Measurements from ENCODE around the gene PIAS4. TPM values are rescaled to one million over a fixed set of nuclear protein-coding genes. Genes with fewer than 3 reads are reported as not detected.

Gene PIAS4
- total RNA-seq, 1 donor from 2014 or later, result 17.0 TPM

DNA sequence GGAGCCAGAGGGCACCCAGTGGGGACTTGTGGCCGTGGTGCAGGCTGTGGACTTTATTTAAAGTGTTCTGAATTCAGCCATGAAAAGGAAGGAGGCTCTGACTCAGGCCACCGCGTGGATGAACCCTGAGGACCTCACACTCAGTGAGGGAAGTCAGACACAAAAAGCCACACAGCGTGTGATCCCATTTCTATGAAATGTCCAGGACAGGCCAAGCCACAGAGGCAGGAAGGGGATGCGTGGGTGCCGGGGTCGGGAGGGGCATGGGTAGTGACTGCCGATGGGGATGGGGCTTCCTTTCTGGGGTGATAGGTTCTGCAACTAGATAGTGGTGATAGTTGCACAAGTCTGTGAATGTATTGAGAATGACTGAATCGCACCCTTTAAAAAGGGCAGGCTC, 67.8 kb downstream of the PIAS4 start:
- Mint-ChIP-seq H3K4me3 (no peak overlapping the region), H3K36me3 (no peaks in the 10 kb centered on the region), H3K4me1 (peaks cover 3% of the 10 kb centered on the region), H3K27ac (no peak overlapping the region), H3K27me3 (ENCODE audit: insufficient read depth, low read depth) (peaks cover 13% of the 10 kb centered on the region), H3K9me3 (no peaks in the 10 kb centered on the region)
- Histone ChIP-seq H3K36me3 (no peaks in the 10 kb centered on the region), H3K4me3 (no peak overlapping the region), H3K4me2 (no peak overlapping the region), H3K9ac (no peak overlapping the region), H4K20me1 (ENCODE audit: low read depth) (no peaks in the 10 kb centered on the region), H3K9me3 (ENCODE audit: low read depth) (no peaks in the 10 kb centered on the region), H3F3A (ENCODE audit: low read depth) (no peaks in the 10 kb centered on the region), H2AFZ (replicated peaks) (no peak overlapping the region), H3K79me2 (ENCODE audit: low read depth) (no peaks in the 10 kb centered on the region), H3K27me3 (no peaks in the 10 kb centered on the region), H3K4me1 (no peaks in the 10 kb centered on the region), H3K27ac (no peak overlapping the region)
- no peak for TF ChIP-seq EZH2 (IDR thresholded peaks at IDR 0.05)
- DNase-seq (ENCODE audit: low spot score), result no peak

- no peak overlapping the region for H3K9ac ChIP-seq
Measured at GRCh38 chr19:4077007-4077374, 69.5 kb downstream of the PIAS4 start.

GRCh38 chr19:4077800-4078684, 70.5 kb downstream of the PIAS4 start:
- no peaks in the 10 kb centered on the region for H3F3A ChIP-seq (ENCODE audit: low read depth)
- H3K27me3 ChIP-seq, result no peaks in the 10 kb centered on the region
- H3K4me3 ChIP-seq, result no peak overlapping the region
- DNase-seq (ENCODE audit: low spot score), result no peak
- no peak overlapping the region for H3K4me2 ChIP-seq
- no peak overlapping the region for H3K27ac ChIP-seq
- Mint-ChIP-seq H3K27me3 (ENCODE audit: insufficient read depth, low read depth) (peaks cover 11% of the 10 kb centered on the region), H3K36me3 (no peaks in the 10 kb centered on the region), H3K4me1 (peaks cover 3% of the 10 kb centered on the region), H3K4me3 (no peak overlapping the region), H3K9me3 (no peaks in the 10 kb centered on the region), H3K27ac (no peak overlapping the region)
- TF ChIP-seq EZH2phosphoT487 (IDR thresholded peaks at IDR 0.05) (no peak), EZH2 (IDR thresholded peaks at IDR 0.05) (no peak)
- TF ChIP-seq, protein P1, sequence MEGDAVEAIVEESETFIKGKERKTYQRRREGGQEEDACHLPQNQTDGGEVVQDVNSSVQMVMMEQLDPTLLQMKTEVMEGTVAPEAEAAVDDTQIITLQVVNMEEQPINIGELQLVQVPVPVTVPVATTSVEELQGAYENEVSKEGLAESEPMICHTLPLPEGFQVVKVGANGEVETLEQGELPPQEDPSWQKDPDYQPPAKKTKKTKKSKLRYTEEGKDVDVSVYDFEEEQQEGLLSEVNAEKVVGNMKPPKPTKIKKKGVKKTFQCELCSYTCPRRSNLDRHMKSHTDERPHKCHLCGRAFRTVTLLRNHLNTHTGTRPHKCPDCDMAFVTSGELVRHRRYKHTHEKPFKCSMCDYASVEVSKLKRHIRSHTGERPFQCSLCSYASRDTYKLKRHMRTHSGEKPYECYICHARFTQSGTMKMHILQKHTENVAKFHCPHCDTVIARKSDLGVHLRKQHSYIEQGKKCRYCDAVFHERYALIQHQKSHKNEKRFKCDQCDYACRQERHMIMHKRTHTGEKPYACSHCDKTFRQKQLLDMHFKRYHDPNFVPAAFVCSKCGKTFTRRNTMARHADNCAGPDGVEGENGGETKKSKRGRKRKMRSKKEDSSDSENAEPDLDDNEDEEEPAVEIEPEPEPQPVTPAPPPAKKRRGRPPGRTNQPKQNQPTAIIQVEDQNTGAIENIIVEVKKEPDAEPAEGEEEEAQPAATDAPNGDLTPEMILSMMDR (IDR thresholded peaks at IDR 0.05), result no peak
- no peaks in the 10 kb centered on the region for H4K20me1 ChIP-seq (ENCODE audit: low read depth)
- H3K4me1 ChIP-seq, result no peaks in the 10 kb centered on the region
- H3K36me3 ChIP-seq, result no peaks in the 10 kb centered on the region
- no peaks in the 10 kb centered on the region for H3K79me2 ChIP-seq (ENCODE audit: low read depth)
- H3K9ac ChIP-seq, result no peak overlapping the region
- no peak overlapping the region for H2AFZ ChIP-seq (replicated peaks)
- no peaks in the 10 kb centered on the region for H3K9me3 ChIP-seq (ENCODE audit: low read depth)

More at GRCh38 chr19:4077007-4077374, 69.5 kb downstream of the PIAS4 start:
- no peak overlapping the region for H3K27ac ChIP-seq
- H3K4me1 ChIP-seq, result no peaks in the 10 kb centered on the region
- no peaks in the 10 kb centered on the region for H3K27me3 ChIP-seq
- H3K4me3 ChIP-seq, result no peak overlapping the region
- no peak for DNase-seq (ENCODE audit: low spot score)
- no peaks in the 10 kb centered on the region for H3K36me3 ChIP-seq
- H3F3A ChIP-seq (ENCODE audit: low read depth), result no peaks in the 10 kb centered on the region
- H3K9me3 Mint-ChIP-seq, result no peaks in the 10 kb centered on the region
- H3K27me3 Mint-ChIP-seq (ENCODE audit: insufficient read depth, low read depth), result peaks cover 13% of the 10 kb centered on the region
- no peaks in the 10 kb centered on the region for H3K36me3 Mint-ChIP-seq
- peaks cover 3% of the 10 kb centered on the region for H3K4me1 Mint-ChIP-seq
- no peak overlapping the region for H3K4me2 ChIP-seq
- no peaks in the 10 kb centered on the region for H3K9me3 ChIP-seq (ENCODE audit: low read depth)
- no peaks in the 10 kb centered on the region for H3K79me2 ChIP-seq (ENCODE audit: low read depth)
- peak overlapping the region; percentile 74 for H3K27ac Mint-ChIP-seq
- no peaks in the 10 kb centered on the region for H4K20me1 ChIP-seq (ENCODE audit: low read depth)
- H2AFZ ChIP-seq (replicated peaks), result no peak overlapping the region
- no peak overlapping the region for H3K4me3 Mint-ChIP-seq
- TF ChIP-seq, protein P1 (IDR thresholded peaks at IDR 0.05), result no peak
- TF ChIP-seq EZH2phosphoT487 (IDR thresholded peaks at IDR 0.05) (no peak), EZH2 (IDR thresholded peaks at IDR 0.05) (no peak)

- no peaks in the 10 kb centered on the region for H3K9me3 Mint-ChIP-seq
- Histone ChIP-seq H3K79me2 (ENCODE audit: low read depth) (no peaks in the 10 kb centered on the region), H3K4me1 (no peaks in the 10 kb centered on the region), H3K27ac (no peak overlapping the region), H3K9ac (no peak overlapping the region), H3K36me3 (no peaks in the 10 kb centered on the region), H3F3A (ENCODE audit: low read depth) (no peaks in the 10 kb centered on the region), H4K20me1 (ENCODE audit: low read depth) (no peaks in the 10 kb centered on the region), H3K4me2 (no peak overlapping the region), H3K4me3 (no peak overlapping the region), H2AFZ (replicated peaks) (no peak overlapping the region), H3K9me3 (ENCODE audit: low read depth) (no peaks in the 10 kb centered on the region), H3K27me3 (no peaks in the 10 kb centered on the region)
- no peak overlapping the region for H3K4me3 Mint-ChIP-seq
- H3K4me1 Mint-ChIP-seq, result no peaks in the 10 kb centered on the region
- TF ChIP-seq EZH2phosphoT487 (IDR thresholded peaks at IDR 0.05) (no peak), EZH2 (IDR thresholded peaks at IDR 0.05) (no peak)
- TF ChIP-seq, protein P1 (IDR thresholded peaks at IDR 0.05), result no peak
- no peak overlapping the region for H3K27ac Mint-ChIP-seq
- peaks cover 9% of the 10 kb centered on the region for H3K27me3 Mint-ChIP-seq (ENCODE audit: insufficient read depth, low read depth)
- DNase-seq (ENCODE audit: low spot score), result no peak
- H3K36me3 Mint-ChIP-seq, result no peaks in the 10 kb centered on the region
Measured at GRCh38 chr19:4080473-4080872, 72.9 kb downstream of the PIAS4 start.
